Measurements from ENCODE around the gene SLC25A23. TPM values are rescaled to one million over a fixed set of nuclear protein-coding genes. Genes with fewer than 3 reads are reported as not detected.
"Not testable (repeated sequence)": the region's sequence is repeated elsewhere in the genome, so short reads cannot be mapped to it uniquely, and the experiment has no call there.

SLC25A23 gene
- total RNA-seq, 1 donor from 2014 or later: 40.3 TPM

DNA sequence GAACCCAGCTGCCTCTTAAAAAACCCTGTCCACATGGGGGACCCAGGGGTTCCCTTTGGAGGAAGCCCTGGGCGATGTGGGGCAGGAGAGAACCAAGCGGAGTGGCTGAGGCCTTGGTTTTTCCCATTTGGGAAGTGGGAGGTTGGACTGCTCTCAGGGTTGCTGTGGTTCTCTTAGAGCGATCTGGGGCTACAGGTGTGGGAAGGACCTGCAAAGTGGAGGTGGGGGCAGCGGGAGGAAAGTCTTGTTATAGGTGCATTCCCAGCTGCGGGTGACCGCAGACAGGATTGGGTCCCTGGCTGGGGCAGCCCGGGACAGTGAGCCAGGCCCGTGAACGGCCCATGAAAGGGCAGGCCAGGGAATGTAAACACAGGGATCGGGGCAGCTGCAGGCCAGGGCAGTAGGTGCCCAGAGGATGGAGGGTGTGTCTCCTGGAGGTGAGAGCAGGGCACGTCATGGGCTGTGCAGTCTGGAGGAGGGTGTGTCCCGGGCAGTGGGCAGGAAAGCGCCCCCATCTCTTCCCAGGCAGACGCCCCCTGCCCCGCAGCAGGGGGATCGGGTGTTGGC, 814 bp downstream of the SLC25A23 start:
- peak; percentile 74 for DNase-seq (ENCODE audit: low spot score)
- ATAC-seq: peak; percentile 61

- no peak for ATAC-seq
Observed at GRCh38 chr19:6457958-6458694, 1.5 kb downstream of the SLC25A23 start.

GRCh38 chr19:6455924-6456323, 3.7 kb downstream of the SLC25A23 start:
- no peak for DNase-seq (ENCODE audit: low spot score)

More at GRCh38 chr19:6457958-6458694, 1.5 kb downstream of the SLC25A23 start:
- DNase-seq (ENCODE audit: low spot score): no peak

GRCh38 chr19:6453951-6454565, 5.5 kb downstream of the SLC25A23 start:
- DNase-seq (ENCODE audit: low spot score): no peak
- no peak for ATAC-seq

More at GRCh38 chr19:6455924-6456323, 3.7 kb downstream of the SLC25A23 start:
- no peak for ATAC-seq

DNA sequence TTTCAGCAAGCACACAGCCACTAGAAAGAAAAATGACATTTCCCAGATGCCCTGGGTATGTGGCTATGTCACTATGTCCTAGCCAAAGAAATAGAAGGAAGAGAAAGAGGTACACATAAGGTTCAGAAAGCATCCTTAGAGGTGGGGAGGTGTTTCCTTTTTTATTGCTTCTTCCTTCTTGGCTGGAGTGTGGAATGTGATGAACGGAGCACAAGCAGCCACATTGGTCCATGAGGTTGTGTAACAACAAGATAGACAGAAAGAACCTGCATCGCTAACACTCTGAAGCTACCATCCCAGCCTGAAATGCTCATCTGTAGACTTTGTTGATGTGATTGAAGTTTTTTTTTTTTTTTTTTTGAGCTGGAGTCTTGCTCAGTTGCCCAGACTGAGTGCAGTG, 6.7 kb downstream of the SLC25A23 start:
- DNase-seq (ENCODE audit: low spot score) (no peak), ATAC-seq (no peak)

DNA sequence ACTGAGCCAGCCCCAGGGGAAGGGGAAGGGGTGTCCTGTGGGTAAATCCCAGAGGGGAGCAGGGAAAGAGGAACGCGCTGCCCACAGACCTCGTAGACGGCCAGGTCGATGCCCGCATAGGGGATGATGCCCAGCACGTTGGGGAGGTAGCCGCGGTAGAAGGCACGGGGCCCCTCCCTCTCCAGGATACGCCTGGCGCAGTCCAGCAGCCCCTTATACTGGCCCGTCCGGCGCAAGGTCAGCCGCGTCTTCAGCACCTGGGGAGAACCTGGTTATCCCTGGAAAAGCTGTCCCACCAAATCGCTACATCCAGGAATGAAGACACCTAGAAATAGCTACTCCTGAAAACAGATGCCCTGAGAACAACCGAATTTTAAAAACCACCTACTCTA, 7.4 kb downstream of the SLC25A23 start:
- no peak for ATAC-seq
- no peak for DNase-seq (ENCODE audit: low spot score)

DNA sequence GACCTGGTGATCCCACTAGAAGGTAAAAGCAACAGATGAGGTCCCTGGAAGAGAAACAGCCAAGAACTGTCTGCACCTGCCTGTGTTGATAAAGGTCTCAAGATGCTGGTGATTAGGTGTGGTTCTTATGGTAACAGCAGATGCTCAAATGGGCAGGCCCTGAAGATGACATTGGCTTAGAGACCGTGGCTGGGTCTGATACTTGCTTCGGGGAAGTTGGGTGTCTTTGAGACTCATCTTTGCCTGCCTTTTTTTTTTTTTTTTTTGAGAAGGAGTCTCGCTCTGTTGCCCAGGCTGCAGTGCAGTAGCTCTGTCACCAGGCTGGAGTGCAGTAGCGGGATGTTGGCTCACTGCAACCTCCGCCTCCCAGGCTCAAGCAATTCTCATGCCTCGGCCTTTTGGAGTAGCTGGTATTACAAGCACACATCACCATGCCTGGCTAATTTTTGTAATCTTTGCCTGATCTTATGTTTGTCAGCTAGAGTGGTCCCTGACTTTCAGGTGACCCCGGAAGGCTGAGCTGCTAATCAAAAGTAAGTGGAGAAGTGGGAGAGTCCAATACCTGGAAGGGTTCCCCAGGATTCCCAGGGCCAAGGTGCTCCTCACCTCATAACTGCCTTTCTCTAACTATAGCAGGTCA, 7.9 kb downstream of the SLC25A23 start:
- no peak for DNase-seq (ENCODE audit: low spot score)

DNA sequence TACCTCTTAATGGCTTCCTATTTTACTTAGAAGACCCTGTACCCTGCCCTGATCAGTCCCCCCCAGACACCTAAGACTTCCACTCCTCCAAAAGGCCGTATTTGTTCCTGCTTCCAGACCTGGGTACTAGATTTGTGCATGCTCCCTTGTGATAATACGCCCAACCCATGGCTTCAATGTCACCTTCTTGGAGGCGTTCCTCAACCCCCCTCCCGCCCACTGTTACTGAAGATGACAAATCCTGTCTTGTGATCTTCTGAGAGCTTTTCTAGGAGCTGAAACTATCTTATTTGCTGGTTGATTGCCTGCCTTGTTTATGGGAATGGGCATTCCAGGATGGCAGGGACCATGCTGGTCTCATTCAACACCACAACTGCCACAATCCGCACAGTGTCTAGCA, 9.4 kb downstream of the SLC25A23 start:
- ATAC-seq (no peak), DNase-seq (ENCODE audit: low spot score) (no peak)

More for the DNA sequence above, 7.9 kb downstream of the SLC25A23 start:
- ATAC-seq: no peak

- ATAC-seq (no peak), DNase-seq (ENCODE audit: low spot score) (no peak)
Observed at GRCh38 chr19:6448045-6448444, 11.5 kb downstream of the SLC25A23 start.

GRCh38 chr19:6446452-6446851, 13.1 kb downstream of the SLC25A23 start:
- no peak for DNase-seq (ENCODE audit: low spot score)
- ATAC-seq: no peak

DNA sequence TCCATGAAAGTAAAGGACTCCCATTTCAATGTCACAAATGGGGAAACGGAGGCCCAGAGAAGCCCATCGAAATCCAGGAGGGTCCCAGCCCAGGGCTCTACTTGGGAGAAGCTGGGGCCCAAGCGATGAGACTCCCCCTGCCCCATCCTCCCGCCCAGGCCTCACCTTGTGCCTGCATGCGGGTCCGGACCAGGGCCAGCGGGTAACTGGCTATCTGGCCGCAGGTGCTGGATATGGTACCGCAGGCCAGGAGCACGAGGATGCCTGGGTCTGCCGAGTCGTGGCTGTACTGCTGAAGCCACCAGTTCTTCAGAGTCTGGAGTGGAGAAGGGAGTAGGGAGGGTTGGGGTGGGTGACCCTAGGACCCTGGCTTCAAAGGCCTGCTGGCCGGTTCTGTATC, 15.6 kb downstream of the SLC25A23 start:
- DNase-seq (ENCODE audit: low spot score): no peak

DNA sequence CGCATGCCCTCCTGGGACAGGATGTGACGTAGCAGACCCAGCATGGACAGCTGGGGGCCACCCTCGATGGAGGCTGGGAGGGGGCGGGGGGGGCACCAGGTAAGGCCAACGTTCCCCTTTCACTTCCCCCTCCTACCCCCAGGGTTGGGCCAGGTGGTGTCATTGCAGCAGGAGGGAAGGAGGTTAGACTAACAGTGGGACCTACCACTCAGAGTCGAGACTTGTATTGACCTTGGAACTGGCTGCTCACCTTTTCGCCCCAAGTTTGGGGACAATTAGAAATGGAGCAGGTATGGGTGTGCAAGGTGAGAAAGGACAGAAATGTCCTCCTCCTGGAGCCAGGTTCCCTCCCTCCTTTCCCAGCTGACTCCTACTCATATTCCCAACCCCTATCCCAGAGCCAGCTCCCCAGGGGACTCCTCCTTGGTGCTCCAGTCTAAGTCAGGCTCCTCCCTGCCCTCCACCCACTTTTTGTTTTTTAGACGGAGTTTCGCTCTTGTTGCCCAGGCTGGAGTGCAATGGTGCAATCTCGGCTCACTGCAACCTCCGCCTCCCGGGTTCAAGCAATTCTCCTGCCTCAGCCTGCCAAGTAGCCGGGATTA, 17.4 kb downstream of the SLC25A23 start:
- no peak for DNase-seq (ENCODE audit: low spot score)
- no peak for ATAC-seq

More for the DNA sequence above, 15.6 kb downstream of the SLC25A23 start:
- ATAC-seq: no peak

GRCh38 chr19:6440905-6441304, 18.7 kb downstream of the SLC25A23 start:
- ATAC-seq (no peak), DNase-seq (ENCODE audit: low spot score) (no peak)

- DNase-seq (ENCODE audit: low spot score): no peak
- ATAC-seq: no peak
Observed at GRCh38 chr19:6439743-6440142, 19.8 kb downstream of the SLC25A23 start.

- no peak for ATAC-seq
Observed at GRCh38 chr19:6433663-6434062, 25.9 kb downstream of the SLC25A23 start, which contains the start of gene SLC25A41. TSS of gene SLC25A41 (minus strand) at chr19:6433763. CDS start at chr19:6433693, 70 bp downstream.

GRCh38 chr19:6433165-6433564, 26.4 kb downstream of the SLC25A23 start:
- ATAC-seq (no peak), DNase-seq (ENCODE audit: low spot score) (no peak)

More at GRCh38 chr19:6433663-6434062, 25.9 kb downstream of the SLC25A23 start, which contains the start of gene SLC25A41:
- no peak for DNase-seq (ENCODE audit: low spot score)

DNA sequence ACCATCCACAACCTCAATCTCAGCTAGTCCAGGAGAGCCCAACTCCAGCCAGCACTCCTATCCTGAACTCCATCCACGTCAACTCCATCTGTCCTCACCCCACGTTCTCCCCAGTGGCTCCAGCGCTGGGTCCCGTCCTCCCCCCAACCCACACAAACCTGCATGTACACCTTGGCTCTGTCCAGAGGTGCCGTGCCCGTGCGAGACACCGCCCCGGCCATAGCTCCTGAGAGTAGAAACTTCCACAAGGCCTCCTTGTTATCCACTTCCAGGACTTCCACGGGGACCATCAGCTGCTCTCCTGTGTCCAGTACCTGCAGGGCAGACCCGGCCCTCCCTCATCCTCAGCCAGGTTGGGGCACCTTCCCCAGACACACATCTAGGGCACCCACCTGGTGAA, 27.7 kb downstream of the SLC25A23 start:
- ATAC-seq (no peak), DNase-seq (ENCODE audit: low spot score) (no peak)

DNA sequence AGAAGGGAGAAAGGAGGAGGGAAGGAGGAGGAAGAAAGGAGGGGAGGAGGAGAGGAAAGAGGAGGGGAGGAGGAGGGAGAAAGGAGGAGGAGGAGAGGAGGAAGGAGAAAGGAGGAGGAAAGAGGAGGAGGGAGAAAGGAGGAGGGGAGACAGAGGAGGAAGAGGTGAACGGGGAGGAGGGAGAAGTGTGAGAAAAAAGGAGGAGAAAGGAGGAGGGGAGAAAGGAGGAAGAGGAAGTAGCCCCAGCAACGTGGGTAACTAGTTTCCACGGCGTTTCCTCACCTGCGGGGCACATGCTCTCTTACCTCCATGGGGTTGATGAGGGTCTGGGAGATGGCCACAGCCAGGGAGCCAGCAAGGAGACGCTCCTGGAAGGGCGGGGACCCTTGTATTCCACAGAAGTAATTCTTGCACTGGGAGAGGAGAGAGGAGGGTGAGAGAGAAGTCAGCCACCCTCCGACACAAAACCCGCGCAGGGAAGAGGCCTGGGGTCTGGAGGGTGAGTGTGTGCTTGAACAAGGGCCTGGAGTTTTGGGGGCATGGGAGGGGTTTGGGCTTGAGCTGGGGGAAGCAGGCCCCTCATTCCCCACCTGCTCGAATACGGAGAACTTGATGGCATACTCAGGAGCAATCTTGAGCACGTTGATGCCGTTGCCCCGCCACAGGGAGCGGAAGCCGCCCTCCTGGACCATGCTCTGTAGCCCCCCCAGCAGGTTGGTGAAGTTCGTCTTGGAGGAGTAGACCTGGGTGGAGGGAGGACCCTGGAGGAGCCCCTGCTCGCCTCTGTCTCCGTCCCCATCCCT, 30.0 kb downstream of the SLC25A23 start:
- ATAC-seq (no peak), DNase-seq (ENCODE audit: low spot score) (no peak)

- not testable (repeated sequence) for ATAC-seq; DNase-seq (ENCODE audit: low spot score)
Observed at GRCh38 chr19:6428692-6429418, 30.7 kb downstream of the SLC25A23 start.

Data from left lobe of liver (tissue), 2 donors.